Fibroblast of mammary gland (primary cell): ENCODE data around the gene ORC4.

Experiments
- DNase-seq: peaks from one replicate; pipeline ENCODE4 v3.0.0-alpha.2; 2010; ENCODE audit warnings: low read depth
- H3K4me3 ChIP-seq: 2 replicates; pipeline ENCODE4 v1.5.1; 2011; ENCODE audit warnings: low read depth, mild to moderate bottlenecking, low read length, moderate library complexity; ENCODE audit not compliant: control insufficient read depth
- TF ChIP-seq, protein P1 (sequence below): conservative IDR thresholded peaks from 2 replicates; pipeline ENCODE4 v1.5.1; 2011; ENCODE audit warnings: low read depth, low read length, inconsistent platforms; ENCODE audit not compliant: control insufficient read depth, insufficient read depth

ORC4 gene

GRCh38 chr2:147952118-147952517, 68.4 kb downstream of the ORC4 start:
- no peak overlapping the region for H3K4me3 ChIP-seq

DNA sequence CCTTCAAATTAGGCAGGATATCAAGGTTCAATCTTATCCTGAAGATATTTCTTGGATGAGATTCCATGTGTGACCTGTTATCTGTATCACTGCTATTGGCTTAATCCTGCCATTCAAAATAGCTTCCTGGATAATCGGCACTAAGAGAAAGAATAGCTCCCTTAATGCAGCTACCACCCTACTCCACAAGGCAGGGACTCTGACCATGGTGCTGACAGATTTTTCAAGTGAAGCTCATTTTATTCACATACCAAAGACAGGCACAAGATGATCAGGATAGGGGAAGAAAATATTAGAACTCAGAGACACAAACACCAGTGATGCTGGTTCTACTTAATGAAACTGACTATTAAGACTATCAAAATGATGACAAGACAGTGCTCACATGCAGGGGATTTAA, 74.9 kb downstream of the ORC4 start:
- H3K4me3 ChIP-seq, result no peak overlapping the region
- peak; percentile 10 for DNase-seq

More at GRCh38 chr2:147952118-147952517, 68.4 kb downstream of the ORC4 start:
- TF ChIP-seq, protein P1, sequence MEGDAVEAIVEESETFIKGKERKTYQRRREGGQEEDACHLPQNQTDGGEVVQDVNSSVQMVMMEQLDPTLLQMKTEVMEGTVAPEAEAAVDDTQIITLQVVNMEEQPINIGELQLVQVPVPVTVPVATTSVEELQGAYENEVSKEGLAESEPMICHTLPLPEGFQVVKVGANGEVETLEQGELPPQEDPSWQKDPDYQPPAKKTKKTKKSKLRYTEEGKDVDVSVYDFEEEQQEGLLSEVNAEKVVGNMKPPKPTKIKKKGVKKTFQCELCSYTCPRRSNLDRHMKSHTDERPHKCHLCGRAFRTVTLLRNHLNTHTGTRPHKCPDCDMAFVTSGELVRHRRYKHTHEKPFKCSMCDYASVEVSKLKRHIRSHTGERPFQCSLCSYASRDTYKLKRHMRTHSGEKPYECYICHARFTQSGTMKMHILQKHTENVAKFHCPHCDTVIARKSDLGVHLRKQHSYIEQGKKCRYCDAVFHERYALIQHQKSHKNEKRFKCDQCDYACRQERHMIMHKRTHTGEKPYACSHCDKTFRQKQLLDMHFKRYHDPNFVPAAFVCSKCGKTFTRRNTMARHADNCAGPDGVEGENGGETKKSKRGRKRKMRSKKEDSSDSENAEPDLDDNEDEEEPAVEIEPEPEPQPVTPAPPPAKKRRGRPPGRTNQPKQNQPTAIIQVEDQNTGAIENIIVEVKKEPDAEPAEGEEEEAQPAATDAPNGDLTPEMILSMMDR, result no peak
- DNase-seq, result no peak

DNA sequence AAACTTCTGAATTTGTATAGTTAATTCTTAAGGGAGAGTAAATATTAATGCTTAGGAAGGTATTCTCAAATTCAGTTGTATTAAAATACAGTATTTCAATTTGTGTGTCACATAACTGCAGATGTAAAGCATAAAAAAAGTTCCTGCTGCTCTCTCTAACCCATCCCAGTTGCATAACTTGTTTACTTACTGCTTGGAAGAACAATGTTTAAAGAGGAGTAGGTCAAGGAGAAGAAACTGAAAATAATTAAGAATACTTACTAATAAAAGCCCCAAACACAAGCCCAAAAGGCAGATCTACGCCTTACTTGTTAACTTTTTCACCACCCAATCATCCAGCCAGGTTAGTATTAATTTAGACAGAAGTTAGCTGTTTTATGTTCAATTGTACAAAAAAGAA, 81.2 kb downstream of the ORC4 start:
- no peak overlapping the region for H3K4me3 ChIP-seq
- TF ChIP-seq, protein P1, result no peak
- DNase-seq, result no peak

More for the DNA sequence above, 74.9 kb downstream of the ORC4 start:
- TF ChIP-seq, protein P1, result no peak

GRCh38 chr2:147937744-147938349, 82.7 kb downstream of the ORC4 start:
- TF ChIP-seq, protein P1, result peak; percentile 81
- DNase-seq, result peak; percentile 52
- H3K4me3 ChIP-seq, result no peak overlapping the region

- TF ChIP-seq, protein P1, result no peak
- peak; percentile 15 for DNase-seq
- no peak overlapping the region for H3K4me3 ChIP-seq
These were observed 85.5 kb downstream of the ORC4 start for GRCh38 chr2:147934881-147935620.

- TF ChIP-seq, protein P1, result no peak
- H3K4me3 ChIP-seq, result no peak overlapping the region
- no peak for DNase-seq
These were observed 86.6 kb downstream of the ORC4 start for GRCh38 chr2:147933931-147934330.
